Measurements from ENCODE around the gene FFAR3.

The FFAR3 gene

DNA sequence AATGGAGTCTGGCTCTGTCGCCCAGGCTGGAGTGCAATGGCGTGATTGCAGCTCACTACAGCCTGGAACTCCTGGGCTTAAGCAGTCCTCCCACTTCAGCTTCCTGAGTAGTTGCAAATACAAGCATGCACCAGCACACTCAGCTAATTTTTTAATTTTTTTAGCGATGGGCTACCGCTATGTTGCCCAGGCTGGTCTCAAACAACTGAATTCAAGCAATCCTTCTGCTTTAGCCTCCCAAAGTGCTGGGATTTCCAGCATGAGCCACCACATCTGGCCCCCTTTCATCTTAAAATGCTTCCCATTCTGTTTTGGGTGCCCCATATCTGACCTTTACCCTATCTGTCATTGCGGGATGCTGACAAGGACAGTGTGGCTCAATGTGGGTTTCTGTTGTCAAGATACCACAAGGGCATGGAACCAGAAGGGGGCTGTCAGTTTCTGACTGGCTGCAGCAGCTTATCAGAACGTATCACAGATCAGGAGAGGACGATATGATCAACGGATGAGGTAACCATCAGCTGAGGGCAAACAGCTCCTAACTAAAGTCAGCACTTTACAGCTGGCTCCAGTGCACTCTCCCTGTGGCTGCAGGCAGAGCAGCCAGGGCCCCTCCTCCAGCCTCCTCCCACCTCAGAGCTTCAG lies 45.0 kb downstream of the FFAR3 start:
- DNase-seq (ENCODE audit: low read depth), result no peak

DNA sequence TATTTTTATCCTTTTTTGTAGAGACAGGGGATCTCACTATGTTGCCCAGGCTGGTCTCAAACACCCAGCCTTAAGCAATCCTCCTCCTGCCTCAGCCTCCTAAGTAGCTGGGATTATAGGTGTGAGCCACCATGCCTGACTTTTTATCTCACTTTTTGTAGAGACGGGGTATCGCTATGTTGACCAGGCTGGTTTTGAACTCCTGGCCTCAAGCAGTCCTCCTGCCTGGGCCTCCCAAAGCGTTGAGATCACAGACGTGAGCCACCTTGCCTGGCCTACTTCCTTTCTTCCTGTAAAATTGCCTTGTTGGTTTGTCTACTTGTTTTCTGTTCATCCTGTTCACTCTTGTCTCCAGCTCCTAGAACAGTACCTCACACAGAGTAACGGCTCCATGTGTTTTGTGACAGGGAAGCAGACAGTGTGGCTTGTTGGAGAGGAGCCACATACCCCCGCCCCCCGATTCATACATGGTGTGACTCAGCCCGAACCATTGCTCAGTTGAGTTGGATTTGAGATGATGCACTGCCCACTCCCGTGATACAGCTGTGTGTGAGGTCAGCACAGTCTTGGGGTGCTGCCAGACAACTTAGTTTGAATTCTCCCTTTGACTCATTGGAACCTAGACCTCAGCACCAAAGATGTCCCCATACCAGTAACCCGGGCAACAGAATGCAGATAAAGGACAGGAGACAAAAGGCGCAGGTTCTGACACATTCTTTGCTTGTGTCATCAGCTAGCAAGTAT lies 46.8 kb downstream of the FFAR3 start:
- no peak for DNase-seq (ENCODE audit: low read depth)

GRCh38 chr19:35407619-35408018 lies 49.4 kb downstream of the FFAR3 start:
- no peak for DNase-seq (ENCODE audit: low read depth)

- DNase-seq (ENCODE audit: low read depth), result no peak
Observed at GRCh38 chr19:35408284-35409171, 50.3 kb downstream of the FFAR3 start.

GRCh38 chr19:35409191-35409590 lies 50.9 kb downstream of the FFAR3 start:
- no peak for DNase-seq (ENCODE audit: low read depth)

Measured in T-helper 22 cell (primary cell).